GM19035 (cell line): Measurements from ENCODE around the gene FER.

Experiments used
- ATAC-seq: cut with Tn5 transposase; IDR thresholded peaks from one replicate; pipeline ENCODE4 v1.9.1; 2021; ENCODE audit not compliant: unreplicated experiment

The FER gene

GRCh38 chr5:109224276-109224882 is 476.7 kb downstream of the FER start:
- no peak for ATAC-seq

- no peak for ATAC-seq
These were observed 478.3 kb downstream of the FER start for GRCh38 chr5:109225716-109226625.

- no peak for ATAC-seq
These were observed 482.7 kb downstream of the FER start for GRCh38 chr5:109230369-109230768.

GRCh38 chr5:109231331-109231730 is 483.6 kb downstream of the FER start:
- no peak for ATAC-seq

GRCh38 chr5:109234381-109234780 is 486.7 kb downstream of the FER start:
- ATAC-seq, result no peak

- ATAC-seq, result no peak
These were observed 491.8 kb downstream of the FER start for GRCh38 chr5:109239456-109239855.

GRCh38 chr5:109242518-109242917 is 494.8 kb downstream of the FER start:
- no peak for ATAC-seq

GRCh38 chr5:109246395-109246794 is 498.7 kb downstream of the FER start:
- no peak for ATAC-seq
